B cell (primary cell): ENCODE results near the gene CTNNA2.

Source experiments
- CTCF ChIP-seq: fragments of 200-600 bp; IDR thresholded peaks from one replicate; pipeline ENCODE4 v1.8.0; 2022; ENCODE audit warnings: antibody characterized with exemption, mild to moderate bottlenecking
- EZH2 ChIP-seq: IDR thresholded peaks from 2 replicates; pipeline ENCODE4 v1.6.1; 2012; ENCODE audit warnings: borderline replicate concordance, low read depth, mild to moderate bottlenecking, moderate library complexity, low read length; ENCODE audit not compliant: insufficient read depth, poor library complexity, severe bottlenecking

- TF ChIP-seq CTCF (no peak), EZH2 (no peak)
Observed at GRCh38 chr2:80288576-80288975, 775.7 kb downstream of the CTNNA2 start.
